Measurements from ENCODE around the gene SPATA9. TPM values are rescaled to one million over a fixed set of nuclear protein-coding genes. Genes with fewer than 3 reads are reported as not detected.

The SPATA9 gene
- total and polyA plus RNA-seq, 2 of the 13 experiments (the other 11 are each of a cell fraction or from before 2014, with no cell fraction given): not detected

DNA sequence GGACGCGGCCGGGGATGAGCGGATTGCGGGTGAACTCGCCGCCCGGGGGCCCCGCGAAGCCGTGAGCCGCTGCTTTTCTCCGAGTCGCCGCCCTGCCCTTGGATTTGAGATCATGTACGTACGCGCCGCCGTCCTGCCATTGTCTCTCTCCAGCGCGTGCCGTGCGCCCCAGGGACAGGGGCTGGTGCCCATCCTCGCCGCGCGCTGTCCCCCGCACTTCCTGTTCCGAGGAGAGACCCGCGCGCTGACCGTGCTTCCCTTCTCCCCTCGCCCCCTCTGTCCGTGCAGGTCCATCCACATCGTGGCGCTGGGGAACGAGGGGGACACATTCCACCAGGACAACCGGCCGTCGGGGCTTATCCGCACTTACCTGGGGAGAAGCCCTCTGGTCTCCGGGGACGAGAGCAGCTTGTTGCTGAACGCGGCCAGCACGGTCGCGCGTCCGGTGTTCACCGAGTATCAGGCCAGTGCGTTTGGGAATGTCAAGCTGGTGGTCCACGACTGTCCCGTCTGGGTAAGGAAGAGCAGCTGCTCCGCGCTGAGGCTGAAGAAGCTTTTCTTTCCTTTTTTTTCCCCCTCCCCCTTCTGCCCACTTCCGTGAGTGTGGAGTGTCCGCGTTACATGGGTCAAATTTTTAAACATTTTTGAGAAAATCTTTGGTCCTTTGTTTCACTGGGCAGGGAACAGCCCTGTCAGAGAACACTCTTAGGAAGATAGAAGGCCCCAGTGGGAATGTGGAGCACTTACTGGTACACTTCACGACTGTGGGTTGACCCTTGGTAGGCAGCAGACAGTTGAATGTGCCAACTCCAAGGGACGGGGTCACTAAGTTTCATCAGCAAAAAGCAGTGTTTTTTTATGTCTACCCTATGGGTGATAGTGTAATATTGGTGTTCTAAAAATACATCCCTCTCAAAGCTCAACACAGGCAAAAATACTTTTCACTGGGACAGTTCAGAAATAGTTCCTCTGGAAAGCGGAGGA is 49.1 kb upstream of the SPATA9 start (continued):
- TF ChIP-seq, protein P1, sequence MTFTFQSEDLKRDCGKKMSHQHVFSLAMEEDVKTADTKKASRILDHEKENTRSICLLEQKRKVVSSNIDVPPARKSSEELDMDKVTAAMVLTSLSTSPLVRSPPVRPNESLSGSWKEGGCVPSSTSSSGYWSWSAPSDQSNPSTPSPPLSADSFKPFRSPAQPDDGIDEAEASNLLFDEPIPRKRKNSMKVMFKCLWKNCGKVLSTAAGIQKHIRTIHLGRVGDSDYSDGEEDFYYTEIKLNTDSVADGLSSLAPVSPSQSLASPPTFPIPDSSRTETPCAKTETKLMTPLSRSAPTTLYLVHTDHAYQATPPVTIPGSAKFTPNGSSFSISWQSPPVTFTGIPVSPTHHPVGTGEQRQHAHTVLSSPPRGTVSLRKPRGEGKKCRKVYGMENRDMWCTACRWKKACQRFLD (CRISPR knock-in tag; IDR thresholded peaks at IDR 0.05; ENCODE audit: borderline replicate concordance): no peak
- TF ChIP-seq NPAS2 (CRISPR knock-in tag; IDR thresholded peaks at IDR 0.05; ENCODE audit: borderline replicate concordance): no peak
- no peak for TF ChIP-seq MXI1 (IDR thresholded peaks at IDR 0.05; ENCODE audit: borderline replicate concordance, low read depth, low read length)
- TF ChIP-seq, protein P2, sequence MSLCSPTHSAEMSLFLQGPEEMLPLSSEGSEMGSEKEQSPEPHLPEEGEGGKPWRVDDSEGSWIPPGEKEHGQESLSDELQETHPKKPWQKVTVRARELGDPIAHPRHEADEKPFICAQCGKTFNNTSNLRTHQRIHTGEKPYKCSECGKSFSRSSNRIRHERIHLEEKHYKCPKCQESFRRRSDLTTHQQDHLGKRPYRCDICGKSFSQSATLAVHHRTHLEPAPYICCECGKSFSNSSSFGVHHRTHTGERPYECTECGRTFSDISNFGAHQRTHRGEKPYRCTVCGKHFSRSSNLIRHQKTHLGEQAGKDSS (CRISPR knock-in tag; IDR thresholded peaks at IDR 0.05; ENCODE audit: borderline replicate concordance, low read depth): no peak; the same call in 1 of the 2 replicates
- TF ChIP-seq ZNF790 (CRISPR knock-in tag; IDR thresholded peaks at IDR 0.05; ENCODE audit: borderline replicate concordance): no peak
- TF ChIP-seq ZNF136 (CRISPR knock-in tag; IDR thresholded peaks at IDR 0.05; ENCODE audit: low read depth): 0 out of 2 replicates have a peak, but pooled peaks have one; percentile 33
- TF ChIP-seq SKI (IDR thresholded peaks at IDR 0.05; ENCODE audit: partially characterized antibody): no peak
- no peak for TF ChIP-seq ZNF644 (CRISPR knock-in tag; IDR thresholded peaks at IDR 0.05; ENCODE audit: low read depth)
- no peak; the same call in 1 of the 2 replicates for TF ChIP-seq GFI1 (CRISPR knock-in tag; IDR thresholded peaks at IDR 0.05; ENCODE audit: borderline replicate concordance)
- TF ChIP-seq BHLHE40 (IDR thresholded peaks at IDR 0.05; ENCODE audit: low read length): peak; percentile 25; the same call in 1 of the 2 replicates
- peak; percentile 54; the same call in 1 of the 2 replicates for TF ChIP-seq KDM5B (CRISPR knock-in tag; IDR thresholded peaks at IDR 0.05; ENCODE audit: borderline replicate concordance)
- TF ChIP-seq, protein P3, sequence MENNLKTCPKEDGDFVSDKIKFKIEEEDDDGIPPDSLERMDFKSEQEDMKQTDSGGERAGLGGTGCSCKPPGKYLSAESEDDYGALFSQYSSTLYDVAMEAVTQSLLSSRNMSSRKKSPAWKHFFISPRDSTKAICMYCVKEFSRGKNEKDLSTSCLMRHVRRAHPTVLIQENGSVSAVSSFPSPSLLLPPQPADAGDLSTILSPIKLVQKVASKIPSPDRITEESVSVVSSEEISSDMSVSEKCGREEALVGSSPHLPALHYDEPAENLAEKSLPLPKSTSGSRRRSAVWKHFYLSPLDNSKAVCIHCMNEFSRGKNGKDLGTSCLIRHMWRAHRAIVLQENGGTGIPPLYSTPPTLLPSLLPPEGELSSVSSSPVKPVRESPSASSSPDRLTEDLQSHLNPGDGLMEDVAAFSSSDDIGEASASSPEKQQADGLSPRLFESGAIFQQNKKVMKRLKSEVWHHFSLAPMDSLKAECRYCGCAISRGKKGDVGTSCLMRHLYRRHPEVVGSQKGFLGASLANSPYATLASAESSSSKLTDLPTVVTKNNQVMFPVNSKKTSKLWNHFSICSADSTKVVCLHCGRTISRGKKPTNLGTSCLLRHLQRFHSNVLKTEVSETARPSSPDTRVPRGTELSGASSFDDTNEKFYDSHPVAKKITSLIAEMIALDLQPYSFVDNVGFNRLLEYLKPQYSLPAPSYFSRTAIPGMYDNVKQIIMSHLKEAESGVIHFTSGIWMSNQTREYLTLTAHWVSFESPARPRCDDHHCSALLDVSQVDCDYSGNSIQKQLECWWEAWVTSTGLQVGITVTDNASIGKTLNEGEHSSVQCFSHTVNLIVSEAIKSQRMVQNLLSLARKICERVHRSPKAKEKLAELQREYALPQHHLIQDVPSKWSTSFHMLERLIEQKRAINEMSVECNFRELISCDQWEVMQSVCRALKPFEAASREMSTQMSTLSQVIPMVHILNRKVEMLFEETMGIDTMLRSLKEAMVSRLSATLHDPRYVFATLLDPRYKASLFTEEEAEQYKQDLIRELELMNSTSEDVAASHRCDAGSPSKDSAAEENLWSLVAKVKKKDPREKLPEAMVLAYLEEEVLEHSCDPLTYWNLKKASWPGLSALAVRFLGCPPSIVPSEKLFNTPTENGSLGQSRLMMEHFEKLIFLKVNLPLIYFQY (CRISPR knock-in tag; IDR thresholded peaks at IDR 0.05; ENCODE audit: borderline replicate concordance): 0 out of 2 replicates have a peak, but pooled peaks have one; percentile 49
- TF ChIP-seq, protein P4, sequence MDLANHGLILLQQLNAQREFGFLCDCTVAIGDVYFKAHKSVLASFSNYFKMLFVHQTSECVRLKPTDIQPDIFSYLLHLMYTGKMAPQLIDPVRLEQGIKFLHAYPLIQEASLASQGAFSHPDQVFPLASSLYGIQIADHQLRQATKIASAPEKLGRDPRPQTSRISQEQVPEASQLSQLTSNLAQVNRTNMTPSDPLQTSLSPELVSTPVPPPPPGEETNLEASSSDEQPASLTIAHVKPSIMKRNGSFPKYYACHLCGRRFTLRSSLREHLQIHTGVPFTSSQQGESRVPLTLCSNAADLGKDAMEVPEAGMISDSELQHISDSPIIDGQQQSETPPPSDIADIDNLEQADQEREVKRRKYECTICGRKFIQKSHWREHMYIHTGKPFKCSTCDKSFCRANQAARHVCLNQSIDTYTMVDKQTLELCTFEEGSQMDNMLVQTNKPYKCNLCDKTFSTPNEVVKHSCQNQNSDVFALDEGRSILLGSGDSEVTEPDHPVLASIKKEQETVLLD (CRISPR knock-in tag; IDR thresholded peaks at IDR 0.05; ENCODE audit: low read depth): no peak
- no peak; the same call in 1 of the 2 replicates for TF ChIP-seq ZMYM3 (CRISPR knock-in tag; IDR thresholded peaks at IDR 0.05)
- TF ChIP-seq BORCS8-MEF2B (CRISPR knock-in tag; IDR thresholded peaks at IDR 0.05): no peak; the same call in 1 of the 2 replicates
- no peak for TF ChIP-seq FOSL2 (CRISPR knock-in tag; IDR thresholded peaks at IDR 0.05)
- TF ChIP-seq, protein P5, sequence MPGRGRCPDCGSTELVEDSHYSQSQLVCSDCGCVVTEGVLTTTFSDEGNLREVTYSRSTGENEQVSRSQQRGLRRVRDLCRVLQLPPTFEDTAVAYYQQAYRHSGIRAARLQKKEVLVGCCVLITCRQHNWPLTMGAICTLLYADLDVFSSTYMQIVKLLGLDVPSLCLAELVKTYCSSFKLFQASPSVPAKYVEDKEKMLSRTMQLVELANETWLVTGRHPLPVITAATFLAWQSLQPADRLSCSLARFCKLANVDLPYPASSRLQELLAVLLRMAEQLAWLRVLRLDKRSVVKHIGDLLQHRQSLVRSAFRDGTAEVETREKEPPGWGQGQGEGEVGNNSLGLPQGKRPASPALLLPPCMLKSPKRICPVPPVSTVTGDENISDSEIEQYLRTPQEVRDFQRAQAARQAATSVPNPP (CRISPR knock-in tag; IDR thresholded peaks at IDR 0.05): peak; percentile 54; the same call in 1 of the 2 replicates
- TF ChIP-seq SRF (IDR thresholded peaks at IDR 0.05; ENCODE audit: low read depth, low read length): no peak
- TF ChIP-seq ARNT2 (CRISPR knock-in tag; IDR thresholded peaks at IDR 0.05; ENCODE audit: low read depth): no peak
